Measurements from ENCODE around the gene MARCHF2. TPM values are rescaled to one million over a fixed set of nuclear protein-coding genes. Genes with fewer than 3 reads are reported as not detected.

MARCHF2 gene
- total RNA-seq, 2 donors from 2014 or later: 32.9 to 35.9 TPM

DNA sequence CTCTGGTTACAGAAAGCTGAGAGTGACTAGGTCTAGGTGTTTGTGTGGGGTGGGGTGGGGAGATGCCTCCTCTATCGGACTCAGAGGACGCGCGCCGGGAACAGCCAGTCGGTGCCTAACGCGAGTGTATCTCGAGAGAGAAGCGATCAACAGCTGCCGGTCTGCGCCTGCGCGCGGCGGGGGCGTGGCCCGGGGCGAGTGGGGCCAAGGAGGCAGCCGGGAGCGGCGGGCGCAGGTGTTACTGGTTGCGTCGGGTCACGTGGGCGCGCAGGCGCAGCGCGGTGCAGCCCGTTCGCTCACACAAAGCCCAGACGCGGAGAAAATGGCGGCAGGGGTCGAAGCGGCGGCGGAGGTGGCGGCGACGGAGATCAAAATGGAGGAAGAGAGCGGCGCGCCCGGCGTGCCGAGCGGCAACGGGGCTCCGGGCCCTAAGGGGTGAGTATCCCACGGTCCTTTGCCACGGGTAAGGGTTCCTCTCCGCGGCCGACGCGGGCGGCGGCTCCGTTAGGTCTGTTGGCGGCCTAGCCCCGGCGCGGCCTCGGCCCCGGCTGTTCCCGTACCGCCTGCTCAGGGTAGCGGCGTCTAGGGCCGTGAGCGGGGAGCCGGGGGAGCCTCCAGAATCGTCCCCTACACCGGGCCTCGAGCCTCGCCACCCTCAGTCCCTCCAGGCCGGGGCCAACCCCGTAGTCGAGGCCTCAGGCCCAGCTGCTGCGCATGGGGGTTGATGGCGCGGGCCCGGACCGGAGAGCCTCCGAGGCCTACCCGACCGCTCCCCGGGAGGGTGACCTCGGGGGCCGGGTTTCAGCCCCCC lies 31.8 kb downstream of the MARCHF2 start, which contains the start of gene HNRNPM:
Gene HNRNPM (plus strand): TSS at position 299 of the 811 bp plus-strand sequence. CDS start 24 bp downstream, at position 323.
- peak; percentile 96 for ATAC-seq
- peak within 1 kb of the TSS; percentile 79 to 91 for H3K4me3 ChIP-seq
- DNase-seq: peak; percentile 99 to 100 (median 100)
- H3K4me1 ChIP-seq: peaks cover 34% of the 10 kb centered on the region
- H3K9me3 ChIP-seq: no peaks in the 10 kb centered on the region
- no peaks in the 10 kb centered on the region for H3K27me3 ChIP-seq
- H3K27ac ChIP-seq: peak within 1 kb of the TSS; percentile 86 to 95 (median 88)
- WGBS, 2 donors: 0 to 1% methylated on average over 15 to 93 of the region's 93 CpGs
- TF ChIP-seq POLR2A (IDR thresholded peaks at IDR 0.05): peak; percentile 97 to 98 (median 97)
- TF ChIP-seq, protein P1, sequence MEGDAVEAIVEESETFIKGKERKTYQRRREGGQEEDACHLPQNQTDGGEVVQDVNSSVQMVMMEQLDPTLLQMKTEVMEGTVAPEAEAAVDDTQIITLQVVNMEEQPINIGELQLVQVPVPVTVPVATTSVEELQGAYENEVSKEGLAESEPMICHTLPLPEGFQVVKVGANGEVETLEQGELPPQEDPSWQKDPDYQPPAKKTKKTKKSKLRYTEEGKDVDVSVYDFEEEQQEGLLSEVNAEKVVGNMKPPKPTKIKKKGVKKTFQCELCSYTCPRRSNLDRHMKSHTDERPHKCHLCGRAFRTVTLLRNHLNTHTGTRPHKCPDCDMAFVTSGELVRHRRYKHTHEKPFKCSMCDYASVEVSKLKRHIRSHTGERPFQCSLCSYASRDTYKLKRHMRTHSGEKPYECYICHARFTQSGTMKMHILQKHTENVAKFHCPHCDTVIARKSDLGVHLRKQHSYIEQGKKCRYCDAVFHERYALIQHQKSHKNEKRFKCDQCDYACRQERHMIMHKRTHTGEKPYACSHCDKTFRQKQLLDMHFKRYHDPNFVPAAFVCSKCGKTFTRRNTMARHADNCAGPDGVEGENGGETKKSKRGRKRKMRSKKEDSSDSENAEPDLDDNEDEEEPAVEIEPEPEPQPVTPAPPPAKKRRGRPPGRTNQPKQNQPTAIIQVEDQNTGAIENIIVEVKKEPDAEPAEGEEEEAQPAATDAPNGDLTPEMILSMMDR (IDR thresholded peaks at IDR 0.05): no peak
- intact Hi-C loops (cut with DNase I): no loop called here
- H3K36me3 ChIP-seq (replicated peaks in 1 of 2; ENCODE audit: insufficient read depth in 1 of 2, low read depth in 2 of 2): no peaks in the 10 kb centered on the region

DNA sequence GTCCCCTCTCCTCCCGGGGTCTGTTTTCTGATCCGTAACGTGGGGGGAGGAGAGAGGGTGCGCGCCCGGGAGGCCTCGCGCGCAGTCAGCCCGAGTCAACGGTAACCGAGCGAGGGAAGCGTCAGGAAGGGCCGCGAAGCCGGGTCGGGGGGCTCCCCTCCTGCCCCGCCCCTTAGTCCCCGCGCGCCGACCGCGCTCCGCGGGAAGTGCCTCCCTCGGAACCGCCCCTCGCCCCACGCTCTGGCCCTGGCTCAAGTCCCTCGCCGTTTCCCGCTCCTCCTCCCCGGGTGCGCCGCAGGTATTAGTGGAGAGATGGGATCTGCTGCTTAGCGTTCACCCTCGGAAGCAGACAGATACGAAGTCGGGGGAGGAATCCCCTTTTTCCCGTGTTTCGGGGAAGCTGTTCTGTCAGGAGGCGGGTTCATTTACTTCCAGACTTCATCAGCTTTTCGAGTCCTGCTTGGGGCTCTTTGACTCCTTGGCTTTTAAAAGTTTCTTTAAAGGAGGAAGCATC lies 32.4 kb downstream of the MARCHF2 start:
- intact Hi-C loops (cut with DNase I): no loop called here
- peak; percentile 56 to 69 (median 64) for DNase-seq
- WGBS, 2 donors: 0% methylated on average over 19 to 23 of the region's 45 CpGs

DNA sequence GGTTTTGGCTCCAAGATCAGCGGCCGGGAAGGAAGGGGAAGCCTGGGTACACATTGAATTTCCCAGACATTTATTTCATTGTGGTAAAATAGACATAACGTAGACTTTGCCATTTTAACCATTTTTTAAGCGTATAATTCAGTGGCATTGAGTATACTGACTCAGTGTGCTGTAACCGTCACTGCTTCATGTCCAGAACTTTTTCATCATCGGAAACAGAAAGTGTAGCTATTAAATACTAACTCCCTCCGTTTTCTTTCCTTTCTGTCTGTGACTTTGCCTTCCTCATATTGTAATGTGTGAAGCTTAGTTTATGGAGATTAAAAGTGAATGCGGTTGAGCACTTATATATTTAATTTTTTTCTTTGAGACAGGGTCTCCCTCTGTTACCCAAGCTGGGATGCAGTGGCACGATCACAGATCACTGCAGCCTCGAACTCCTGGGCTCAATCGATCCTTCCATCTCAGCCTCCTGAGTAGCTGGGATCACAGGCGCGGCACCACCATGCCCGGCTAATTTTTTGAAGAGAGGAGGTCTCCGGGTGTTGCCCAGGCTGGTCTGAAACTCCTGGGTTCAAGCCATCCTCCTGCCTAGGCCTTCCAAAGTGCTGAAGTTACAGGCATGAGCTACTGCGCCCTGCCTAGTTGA lies 33.1 kb downstream of the MARCHF2 start:
- WGBS, 2 donors: 14 to 18% methylated on average over 12 to 16 of the region's 16 CpGs
- intact Hi-C loops (cut with DNase I): no loop called here
- ATAC-seq: no peak
- Histone ChIP-seq H3K9me3 (no peaks in the 10 kb centered on the region), H3K4me1 (peaks cover 44% of the 10 kb centered on the region), H3K4me3 (peak overlapping the region; percentile 79 to 91), H3K36me3 (replicated peaks in 1 of 2; ENCODE audit: insufficient read depth in 1 of 2, low read depth in 2 of 2) (no peaks in the 10 kb centered on the region), H3K27me3 (no peaks in the 10 kb centered on the region), H3K27ac (peak overlapping the region in 3 of 4 donors; percentile 86 to 95 (median 88))
- DNase-seq: no peak
- TF ChIP-seq, protein P1 (IDR thresholded peaks at IDR 0.05): no peak
- TF ChIP-seq POLR2A (IDR thresholded peaks at IDR 0.05): no peak

More for the DNA sequence above, 32.4 kb downstream of the MARCHF2 start:
- Histone ChIP-seq H3K36me3 (replicated peaks in 1 of 2; ENCODE audit: insufficient read depth in 1 of 2, low read depth in 2 of 2) (no peaks in the 10 kb centered on the region), H3K27ac (peak overlapping the region; percentile 86 to 95 (median 88)), H3K4me3 (peak overlapping the region; percentile 79 to 91), H3K27me3 (no peaks in the 10 kb centered on the region), H3K4me1 (peaks cover 39% of the 10 kb centered on the region), H3K9me3 (no peaks in the 10 kb centered on the region)
- ATAC-seq: peak; percentile 38
- no peak for TF ChIP-seq POLR2A (IDR thresholded peaks at IDR 0.05)
- TF ChIP-seq, protein P1 (IDR thresholded peaks at IDR 0.05): no peak

DNA sequence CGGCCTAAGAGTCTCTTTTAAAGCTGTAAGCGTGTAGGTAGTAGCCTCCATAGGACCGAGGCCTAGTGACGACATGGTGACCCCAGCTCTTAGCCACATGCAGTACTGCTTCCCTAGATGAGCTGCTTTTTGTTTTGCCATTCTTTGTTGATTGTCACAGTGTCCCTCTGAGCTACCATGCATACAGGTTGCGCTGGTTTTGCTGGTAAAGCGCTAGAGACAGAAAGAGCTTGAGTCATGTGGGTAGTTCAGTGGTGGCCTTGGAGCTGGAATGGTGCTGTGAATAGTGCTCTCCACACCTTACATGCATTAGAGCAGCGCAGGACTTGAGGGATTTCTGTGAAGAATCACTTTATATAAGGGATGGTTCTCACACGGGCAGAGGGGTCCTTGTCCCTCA lies 36.7 kb downstream of the MARCHF2 start:
- H3K27me3 ChIP-seq: no peaks in the 10 kb centered on the region
- intact Hi-C loops (cut with DNase I): no loop called here
- H3K9me3 ChIP-seq: no peaks in the 10 kb centered on the region
- peak; percentile 45 for ATAC-seq
- peaks cover 81% of the 10 kb centered on the region for H3K4me1 ChIP-seq
- H3K36me3 ChIP-seq (replicated peaks in 1 of 2; ENCODE audit: insufficient read depth in 1 of 2, low read depth in 2 of 2): no peaks in the 10 kb centered on the region
- peak overlapping the region in 2 of 4 donors; percentile 52 to 56 for H3K27ac ChIP-seq
- DNase-seq: peak; percentile 29 to 57 (median 51)
- TF ChIP-seq, protein P1 (IDR thresholded peaks at IDR 0.05): no peak
- no peak overlapping the region for H3K4me3 ChIP-seq
- WGBS, 2 donors: 43 to 44% methylated on average over 4 to 7 of the region's 8 CpGs
